Activated naive CD4-positive, alpha-beta T cell treated with anti-CD3 and anti-CD28 coated beads, Interleukin-2, amount 50 U/mL, for 72 hours (primary cell): ENCODE measurements around the gene KBTBD4. TPM values are rescaled to one million over a fixed set of nuclear protein-coding genes. Genes with fewer than 3 reads are reported as not detected.
"Not testable (repeated sequence)": the region's sequence is repeated elsewhere in the genome, so short reads cannot be mapped to it uniquely, and the experiment has no call there.

Source experiments
- ATAC-seq, 2 donors: fragments of 150-1000 bp; cut with Tn5 transposase; 2 replicates each; pipeline ENCODE4 v1.10.0; 2021; ENCODE audit warnings: mild to moderate bottlenecking in 2 of 2, moderate library complexity in 2 of 2
- DNase-seq, 2 donors: peaks; one replicate each; pipeline ENCODE4 v3.0.0; 2021 to 2022; ENCODE audit warnings: low spot score in 2 of 2
- H3K27ac Mint-ChIP-seq, 2 donors: one replicate each; pipeline ENCODE4 v1.8.0; 2022; ENCODE audit warnings: mild to moderate bottlenecking in 2 of 2, mixed read lengths in 2 of 2
- H3K36me3 Mint-ChIP-seq, 2 donors: one replicate each; pipeline ENCODE4 v1.8.0; 2022; ENCODE audit warnings: mixed read lengths in 2 of 2
- H3K9me3 Mint-ChIP-seq, 2 donors: one replicate each; pipeline ENCODE4 v1.8.0; 2022; ENCODE audit warnings: mixed read lengths in 2 of 2
- total RNA-seq, 2 donors: library from RNA; stranded (reverse); gene quantifications; one replicate each; pipeline ENCODE4 v1.2.3, GENCODE V29; 2022

The KBTBD4 gene
- total RNA-seq, 2 donors from 2014 or later, result 22.1 to 25.4 TPM

- no peaks in the 10 kb centered on the region for H3K9me3 Mint-ChIP-seq
- DNase-seq (no peak), ATAC-seq (no peak)
- peaks cover 2 to 31% of the 10 kb centered on the region in 2 donors for H3K36me3 Mint-ChIP-seq
- no peak overlapping the region for H3K27ac Mint-ChIP-seq
Observed at GRCh38 chr11:47571895-47572294, 6.9 kb downstream of the KBTBD4 start.

- DNase-seq (no peak), ATAC-seq (no peak)
- no peaks in the 10 kb centered on the region for H3K9me3 Mint-ChIP-seq
- H3K36me3 Mint-ChIP-seq, result peaks cover 0 to 33% of the 10 kb centered on the region in 2 donors
- no peak overlapping the region for H3K27ac Mint-ChIP-seq
Observed at GRCh38 chr11:47571357-47571729, 7.4 kb downstream of the KBTBD4 start.

- H3K36me3 Mint-ChIP-seq, result peaks cover 0 to 29% of the 10 kb centered on the region in 2 donors
- H3K27ac Mint-ChIP-seq, result no peak overlapping the region
- ATAC-seq (no peak), DNase-seq (no peak)
- H3K9me3 Mint-ChIP-seq, result no peaks in the 10 kb centered on the region
Observed at GRCh38 chr11:47570651-47571356, 8.0 kb downstream of the KBTBD4 start.

- DNase-seq (no peak), ATAC-seq (no peak)
- H3K36me3 Mint-ChIP-seq, result peaks cover 0 to 29% of the 10 kb centered on the region in 2 donors
- H3K9me3 Mint-ChIP-seq, result no peaks in the 10 kb centered on the region
- no peak overlapping the region for H3K27ac Mint-ChIP-seq
Observed at GRCh38 chr11:47569646-47570045, 9.1 kb downstream of the KBTBD4 start.

GRCh38 chr11:47566149-47566698 lies 12.5 kb downstream of the KBTBD4 start:
- DNase-seq (no peak), ATAC-seq (peak in 1 of 2 donors; percentile 21)
- Mint-ChIP-seq H3K27ac (peak overlapping the region; percentile 88 to 93), H3K9me3 (no peaks in the 10 kb centered on the region), H3K36me3 (peaks cover 0 to 19% of the 10 kb centered on the region in 2 donors)

- ATAC-seq, result peak; percentile 91 to 92
- Mint-ChIP-seq H3K36me3 (peaks cover 0 to 19% of the 10 kb centered on the region in 2 donors), H3K9me3 (no peaks in the 10 kb centered on the region), H3K27ac (peak within 1 kb of the TSS; percentile 88 to 93)
- peak; percentile 72 to 78 for DNase-seq
Observed at GRCh38 chr11:47565340-47566148, 13.2 kb downstream of the KBTBD4 start, which contains the start of gene PTPMT1. Gene PTPMT1, plus strand, starts transcription at chr11:47565599. Its CDS starts 24 bp downstream, at chr11:47565623.

GRCh38 chr11:47564933-47565339 lies 13.8 kb downstream of the KBTBD4 start:
- Mint-ChIP-seq H3K36me3 (peaks cover 0 to 19% of the 10 kb centered on the region in 2 donors), H3K9me3 (no peaks in the 10 kb centered on the region), H3K27ac (peak overlapping the region; percentile 55 to 88)
- DNase-seq (no peak), ATAC-seq (peak; percentile 4 to 6)

- DNase-seq, H3K27ac Mint-ChIP-seq, H3K9me3 Mint-ChIP-seq, ATAC-seq: not testable (repeated sequence)
- H3K36me3 Mint-ChIP-seq, result peaks cover 0 to 14% of the 10 kb centered on the region in 2 donors
Observed at GRCh38 chr11:47564366-47564765, 14.4 kb downstream of the KBTBD4 start.

- H3K36me3 Mint-ChIP-seq, H3K27ac Mint-ChIP-seq, H3K9me3 Mint-ChIP-seq, ATAC-seq, DNase-seq: not testable (repeated sequence)
Observed at GRCh38 chr11:47562393-47562792, 16.4 kb downstream of the KBTBD4 start.

- no peak for DNase-seq
- H3K27ac Mint-ChIP-seq, result no peak overlapping the region
- H3K36me3 Mint-ChIP-seq, result no peaks in the 10 kb centered on the region
- no peaks in the 10 kb centered on the region for H3K9me3 Mint-ChIP-seq
- no peak for ATAC-seq
Observed at GRCh38 chr11:47560426-47560825, 18.3 kb downstream of the KBTBD4 start.

GRCh38 chr11:47558695-47559094 lies 20.1 kb downstream of the KBTBD4 start:
- no peak for ATAC-seq
- DNase-seq, result no peak
- Mint-ChIP-seq H3K9me3 (no peaks in the 10 kb centered on the region), H3K36me3 (no peaks in the 10 kb centered on the region), H3K27ac (no peak overlapping the region)

GRCh38 chr11:47557004-47557403 lies 21.8 kb downstream of the KBTBD4 start:
- H3K9me3 Mint-ChIP-seq, H3K27ac Mint-ChIP-seq, ATAC-seq, H3K36me3 Mint-ChIP-seq, DNase-seq: not testable (repeated sequence)

GRCh38 chr11:47553406-47553743 lies 25.4 kb downstream of the KBTBD4 start:
- DNase-seq (no peak), ATAC-seq (peak; percentile 21 to 45)
- no peaks in the 10 kb centered on the region for H3K9me3 Mint-ChIP-seq
- peak overlapping the region in 1 of 2 donors; percentile 97 for H3K27ac Mint-ChIP-seq
- H3K36me3 Mint-ChIP-seq, result peaks cover 18 to 30% of the 10 kb centered on the region in 2 donors

GRCh38 chr11:47552566-47553405 lies 26.0 kb downstream of the KBTBD4 start, which contains the start of gene CELF1:
Gene CELF1, minus strand, starts transcription at chr11:47553132. Its CDS starts 53,609 bp downstream, at chr11:47499523.
- peak; percentile 95 to 97 for ATAC-seq

GRCh38 chr11:47552056-47552565 lies 26.7 kb downstream of the KBTBD4 start:
- peak overlapping the region; percentile 97 to 100 for H3K27ac Mint-ChIP-seq
- peak; percentile 5 to 32 for ATAC-seq
- peaks cover 18 to 33% of the 10 kb centered on the region in 2 donors for H3K36me3 Mint-ChIP-seq
- no peaks in the 10 kb centered on the region for H3K9me3 Mint-ChIP-seq
- peak in 1 of 2 donors; percentile 57 for DNase-seq

More at GRCh38 chr11:47552566-47553405, 26.0 kb downstream of the KBTBD4 start, which contains the start of gene CELF1:
- Mint-ChIP-seq H3K9me3 (no peaks in the 10 kb centered on the region), H3K27ac (peak within 1 kb of the TSS; percentile 97 to 100), H3K36me3 (peaks cover 18 to 30% of the 10 kb centered on the region in 2 donors)
- peak; percentile 93 for DNase-seq

- no peak for DNase-seq
- Mint-ChIP-seq H3K36me3 (peaks cover 18 to 36% of the 10 kb centered on the region in 2 donors), H3K27ac (peak overlapping the region; percentile 97 to 100), H3K9me3 (no peaks in the 10 kb centered on the region)
- ATAC-seq, result no peak
Observed at GRCh38 chr11:47551086-47551485, 27.7 kb downstream of the KBTBD4 start.
